Lower leg skin (tissue), 4 donors: ENCODE results near the gene PRDM2. TPM values are rescaled to one million over a fixed set of nuclear protein-coding genes. Genes with fewer than 3 reads are reported as not detected.

Source experiments
- DNase-seq, 2 donors: peaks; one replicate each; pipeline ENCODE4 v3.0.0-alpha.2; 2019; ENCODE audit warnings: low spot score in 2 of 2
- H3K4me3 ChIP-seq: fragments of 200-600 bp; sonication (generic); 2 replicates; pipeline ENCODE4 v1.5.1; 2017; ENCODE audit warnings: mild to moderate bottlenecking, low read depth; ENCODE audit not compliant: poor library complexity, severe bottlenecking
- POLR2A ChIP-seq, 2 donors: fragments of 450-650 bp; IDR thresholded peaks; one replicate each; pipeline ENCODE4 v1.6.1; 2016 to 2017; ENCODE audit warnings: antibody characterized with exemption in 2 of 2, mild to moderate bottlenecking in 1 of 2, moderate library complexity in 1 of 2
- WGBS, 2 donors: methylation state at CpG; one replicate each; pipeline ENCODE4 v1.1.5; 2018; 5-methylcytosine and 5-hydroxymethylcytosine counted together
- intact Hi-C: fragments of 100-400 bp; cut with DNase I; formaldehyde crosslinking; loops from one replicate; pipeline ENCODE4 v1.15.0; 2023; ENCODE audit warnings: low total_unique reads
- total RNA-seq, 4 donors: library from RNA; depleted of rRNA; stranded (reverse); fragments of >200 nt; gene quantifications; one replicate each; pipeline ENCODE4 v1.1.0, GENCODE V29; 2016
- TF ChIP-seq, protein P1 (sequence below), 3 donors: fragments of 450-650 bp; IDR thresholded peaks; one replicate each; pipeline ENCODE4 v1.5.1; 2016; ENCODE audit warnings: antibody characterized with exemption in 3 of 3, mild to moderate bottlenecking in 3 of 3, moderate library complexity in 2 of 3

The PRDM2 gene
- total RNA-seq, 4 donors from 2014 or later, result 34.7 to 69.9 (median 41.8) TPM

- WGBS, 2 donors, result 91 to 92% methylated on average over 6 of the region's 6 CpGs
- intact Hi-C loops, result no loop called here
- DNase-seq, result no peak
- H3K4me3 ChIP-seq, result no peak overlapping the region
- TF ChIP-seq, protein P1, sequence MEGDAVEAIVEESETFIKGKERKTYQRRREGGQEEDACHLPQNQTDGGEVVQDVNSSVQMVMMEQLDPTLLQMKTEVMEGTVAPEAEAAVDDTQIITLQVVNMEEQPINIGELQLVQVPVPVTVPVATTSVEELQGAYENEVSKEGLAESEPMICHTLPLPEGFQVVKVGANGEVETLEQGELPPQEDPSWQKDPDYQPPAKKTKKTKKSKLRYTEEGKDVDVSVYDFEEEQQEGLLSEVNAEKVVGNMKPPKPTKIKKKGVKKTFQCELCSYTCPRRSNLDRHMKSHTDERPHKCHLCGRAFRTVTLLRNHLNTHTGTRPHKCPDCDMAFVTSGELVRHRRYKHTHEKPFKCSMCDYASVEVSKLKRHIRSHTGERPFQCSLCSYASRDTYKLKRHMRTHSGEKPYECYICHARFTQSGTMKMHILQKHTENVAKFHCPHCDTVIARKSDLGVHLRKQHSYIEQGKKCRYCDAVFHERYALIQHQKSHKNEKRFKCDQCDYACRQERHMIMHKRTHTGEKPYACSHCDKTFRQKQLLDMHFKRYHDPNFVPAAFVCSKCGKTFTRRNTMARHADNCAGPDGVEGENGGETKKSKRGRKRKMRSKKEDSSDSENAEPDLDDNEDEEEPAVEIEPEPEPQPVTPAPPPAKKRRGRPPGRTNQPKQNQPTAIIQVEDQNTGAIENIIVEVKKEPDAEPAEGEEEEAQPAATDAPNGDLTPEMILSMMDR (IDR thresholded peaks at IDR 0.05), result no peak
- TF ChIP-seq POLR2A (IDR thresholded peaks at IDR 0.05), result no peak
Measured at GRCh38 chr1:13780780-13781179, 80.8 kb downstream of the PRDM2 start.

GRCh38 chr1:13781228-13781627 is 81.2 kb downstream of the PRDM2 start:
- no peak for DNase-seq
- H3K4me3 ChIP-seq, result no peak overlapping the region
- intact Hi-C loops, result no loop called here
- whole genome bisulfite sequencing, 2 donors, result 75 to 81% methylated on average over 6 of the region's 6 CpGs
- TF ChIP-seq, protein P1 (IDR thresholded peaks at IDR 0.05), result no peak
- no peak for TF ChIP-seq POLR2A (IDR thresholded peaks at IDR 0.05)

GRCh38 chr1:13781907-13782633 is 82.1 kb downstream of the PRDM2 start:
- H3K4me3 ChIP-seq, result no peak overlapping the region
- TF ChIP-seq, protein P1 (IDR thresholded peaks at IDR 0.05), result no peak
- TF ChIP-seq POLR2A (IDR thresholded peaks at IDR 0.05), result no peak
- DNase-seq, result no peak
- 35 to 46% methylated on average over 20 of the region's 20 CpGs for WGBS, 2 donors
- intact Hi-C loops, result no loop called here

DNA sequence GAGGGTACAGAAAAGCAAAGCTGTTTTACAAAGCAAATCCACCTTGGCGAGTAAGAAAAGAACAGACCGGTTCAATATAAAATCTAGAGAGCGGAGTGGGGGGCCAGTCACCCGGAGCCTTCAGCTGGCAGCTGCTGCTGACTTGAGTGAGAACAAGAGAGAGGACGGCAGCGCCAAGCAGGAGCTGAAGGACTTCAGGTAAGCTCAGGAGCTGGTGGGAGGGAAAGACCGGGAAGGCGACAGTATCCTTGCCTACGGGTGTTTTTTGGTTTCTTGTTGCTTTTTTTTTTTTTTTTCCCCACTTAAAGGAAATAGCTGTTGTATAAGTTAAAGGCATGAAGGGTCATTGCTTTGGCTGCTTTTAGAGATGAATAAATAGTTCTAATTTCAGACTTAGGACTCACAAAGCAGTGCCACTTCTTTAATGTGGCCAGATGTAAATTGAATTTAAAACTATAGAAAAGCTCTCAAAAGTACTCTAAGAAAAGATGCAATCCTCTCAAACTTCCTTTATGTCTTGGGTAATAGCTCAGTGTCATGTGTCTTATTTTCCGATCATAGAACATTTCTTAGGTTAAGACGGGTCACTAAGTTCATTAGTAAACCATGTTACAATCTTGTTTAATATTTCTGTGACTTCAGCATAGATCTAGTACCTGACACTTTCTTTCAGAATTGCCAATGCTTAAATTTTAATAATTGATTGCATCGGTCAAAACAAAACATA is 82.8 kb downstream of the PRDM2 start:
- intact Hi-C loops, result no loop called here
- no peak for DNase-seq
- no peak overlapping the region for H3K4me3 ChIP-seq
- TF ChIP-seq POLR2A (IDR thresholded peaks at IDR 0.05), result no peak
- TF ChIP-seq, protein P1 (IDR thresholded peaks at IDR 0.05), result no peak
- WGBS, 2 donors, result 65 to 76% methylated on average over 12 of the region's 12 CpGs

GRCh38 chr1:13783551-13783950 is 83.6 kb downstream of the PRDM2 start:
- no peak for DNase-seq
- intact Hi-C loops, result no loop called here
- TF ChIP-seq POLR2A (IDR thresholded peaks at IDR 0.05), result no peak
- TF ChIP-seq, protein P1 (IDR thresholded peaks at IDR 0.05), result no peak
- 78 to 85% methylated on average over 5 of the region's 5 CpGs for WGBS, 2 donors
- H3K4me3 ChIP-seq, result no peak overlapping the region
